Hematopoietic multipotent progenitor cell treated with erythropoietin and hydrocortisone succinate and interleukin-3 and kit ligand, for 6 days (in vitro differentiated cells): Measurements from ENCODE around the gene CC2D1B.
"Not testable (repeated sequence)": the region's sequence is repeated elsewhere in the genome, so short reads cannot be mapped to it uniquely, and the experiment has no call there.

Experiments
- DNase-seq: peaks from one replicate; pipeline ENCODE4 v3.0.0-alpha.2; 2015

CC2D1B gene, protein sequence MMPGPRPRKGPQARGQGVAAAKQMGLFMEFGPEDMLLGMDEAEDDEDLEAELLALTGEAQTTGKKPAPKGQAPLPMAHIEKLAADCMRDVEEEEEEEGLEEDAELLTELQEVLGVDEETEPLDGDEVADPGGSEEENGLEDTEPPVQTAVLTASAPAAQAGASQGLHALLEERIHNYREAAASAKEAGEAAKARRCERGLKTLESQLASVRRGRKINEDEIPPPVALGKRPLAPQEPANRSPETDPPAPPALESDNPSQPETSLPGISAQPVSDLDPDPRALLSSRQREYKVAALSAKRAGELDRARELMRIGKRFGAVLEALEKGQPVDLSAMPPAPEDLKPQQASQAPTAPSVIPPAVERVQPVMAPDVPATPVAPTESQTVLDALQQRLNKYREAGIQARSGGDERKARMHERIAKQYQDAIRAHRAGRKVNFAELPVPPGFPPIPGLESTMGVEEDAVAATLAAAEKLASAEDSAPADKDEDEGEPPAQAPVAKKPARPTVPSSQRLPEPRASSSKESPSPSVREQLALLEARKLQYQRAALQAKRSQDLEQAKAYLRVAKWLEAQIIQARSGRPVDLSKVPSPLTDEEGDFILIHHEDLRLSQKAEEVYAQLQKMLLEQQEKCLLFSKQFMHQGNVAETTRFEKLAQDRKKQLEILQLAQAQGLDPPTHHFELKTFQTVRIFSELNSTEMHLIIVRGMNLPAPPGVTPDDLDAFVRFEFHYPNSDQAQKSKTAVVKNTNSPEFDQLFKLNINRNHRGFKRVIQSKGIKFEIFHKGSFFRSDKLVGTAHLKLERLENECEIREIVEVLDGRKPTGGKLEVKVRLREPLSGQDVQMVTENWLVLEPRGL

DNA sequence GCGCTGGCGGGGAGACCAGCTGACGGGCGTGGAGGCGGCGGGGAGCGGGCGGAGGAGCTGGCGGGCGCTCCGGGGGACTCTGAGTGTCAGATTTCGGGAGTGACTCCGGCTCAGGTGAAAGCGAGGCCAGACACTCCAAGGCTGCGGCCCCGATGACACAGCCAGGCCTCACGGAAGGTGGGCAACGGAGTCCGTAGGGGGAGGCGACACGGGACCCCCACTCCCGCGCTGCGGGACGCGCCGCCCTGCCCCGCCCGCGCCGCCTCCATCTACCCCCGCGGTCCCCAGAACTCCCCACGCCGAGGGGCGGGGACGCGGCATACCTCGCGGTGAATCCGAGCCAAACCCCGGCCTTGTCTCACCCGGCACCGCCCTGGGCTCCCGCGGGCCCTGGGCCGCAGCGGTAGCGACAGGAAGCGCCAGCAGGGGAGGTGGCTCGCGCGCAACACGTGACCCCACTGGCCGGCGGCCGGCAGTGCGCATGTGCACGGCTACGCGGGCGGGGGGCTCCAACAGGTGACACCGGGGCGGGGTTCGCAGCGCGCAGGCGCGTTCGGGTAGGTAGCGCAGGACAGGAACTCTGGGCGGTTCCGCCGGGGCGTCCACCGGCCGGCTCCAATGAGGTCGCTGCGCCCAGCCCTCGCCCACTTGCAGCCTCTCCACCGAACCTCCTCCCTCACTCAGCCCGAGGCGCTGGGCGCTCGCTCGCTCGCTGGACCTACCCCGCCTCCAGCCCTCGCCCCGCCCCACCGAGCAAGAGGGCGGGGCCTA is at the start of gene CC2D1B:
TSS of gene CC2D1B (minus strand) at position 460 of the 771 bp plus-strand sequence. CDS start 1,585 bp downstream, outside the sequence.
- peak; percentile 98 for DNase-seq

DNA sequence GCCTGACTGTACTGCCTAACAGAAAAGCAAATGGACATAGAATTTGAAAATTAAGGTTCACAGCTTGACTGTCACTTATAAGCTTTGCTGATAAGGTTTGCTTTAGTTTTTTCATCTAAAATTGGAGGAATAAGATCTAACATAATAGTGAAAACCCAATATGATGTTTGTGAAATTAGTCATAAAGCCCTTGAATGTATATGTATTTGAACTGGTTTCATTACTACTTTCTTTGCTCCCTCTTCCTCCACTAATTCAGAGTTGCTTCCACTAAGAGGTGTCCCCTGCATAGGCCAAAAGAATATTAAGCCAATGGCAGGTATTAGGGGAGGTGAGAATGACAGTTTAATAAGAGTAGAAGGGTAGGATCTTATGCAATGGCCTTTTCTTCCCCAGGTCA is 48.9 kb upstream of the CC2D1B start:
- no peak for DNase-seq

DNA sequence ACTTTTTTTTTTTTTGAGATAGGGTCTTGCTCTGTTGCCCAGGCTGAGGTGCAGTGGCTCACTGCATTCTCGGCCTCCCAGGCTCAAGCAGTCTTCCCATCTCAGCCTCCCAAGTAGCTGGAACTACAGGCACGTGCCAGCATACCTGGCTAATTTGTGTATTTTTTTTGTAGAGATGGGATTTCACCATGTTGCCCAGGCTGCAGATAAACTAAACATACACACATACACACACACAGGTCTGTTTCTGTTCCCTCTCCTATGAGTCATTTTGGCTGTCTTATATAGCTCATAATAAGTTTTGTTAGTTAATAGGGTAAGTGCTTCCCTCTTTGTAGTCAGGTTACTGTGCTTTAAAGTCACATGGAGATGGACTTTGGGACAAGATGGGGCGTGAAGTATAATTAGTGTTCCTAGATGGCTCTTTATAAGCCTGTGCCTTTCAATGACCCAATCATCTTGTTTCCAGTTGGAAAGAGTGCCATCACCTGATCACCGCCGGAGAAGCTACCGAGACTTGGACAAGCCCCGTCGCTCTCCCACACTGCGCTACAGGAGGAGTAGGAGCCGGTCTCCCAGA is 47.5 kb upstream of the CC2D1B start:
- no peak for DNase-seq

DNA sequence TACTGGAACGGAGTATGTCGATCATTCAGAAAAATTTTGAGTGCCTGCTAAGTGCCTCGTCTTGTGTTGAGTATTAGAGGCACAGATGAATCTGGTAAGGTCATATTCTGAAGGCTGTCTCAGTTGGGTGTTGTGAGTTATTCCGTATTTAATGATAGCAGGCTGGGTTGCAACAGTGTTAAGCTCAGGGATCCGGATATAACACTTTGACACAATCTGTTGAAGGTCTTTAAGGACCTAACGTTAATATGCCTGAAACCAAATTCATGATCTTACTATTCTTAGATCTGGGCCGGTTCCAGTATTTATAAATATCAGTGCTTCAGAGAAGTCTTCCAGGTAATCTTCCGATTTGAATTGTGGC is 39.0 kb upstream of the CC2D1B start:
- DNase-seq = no peak

DNA sequence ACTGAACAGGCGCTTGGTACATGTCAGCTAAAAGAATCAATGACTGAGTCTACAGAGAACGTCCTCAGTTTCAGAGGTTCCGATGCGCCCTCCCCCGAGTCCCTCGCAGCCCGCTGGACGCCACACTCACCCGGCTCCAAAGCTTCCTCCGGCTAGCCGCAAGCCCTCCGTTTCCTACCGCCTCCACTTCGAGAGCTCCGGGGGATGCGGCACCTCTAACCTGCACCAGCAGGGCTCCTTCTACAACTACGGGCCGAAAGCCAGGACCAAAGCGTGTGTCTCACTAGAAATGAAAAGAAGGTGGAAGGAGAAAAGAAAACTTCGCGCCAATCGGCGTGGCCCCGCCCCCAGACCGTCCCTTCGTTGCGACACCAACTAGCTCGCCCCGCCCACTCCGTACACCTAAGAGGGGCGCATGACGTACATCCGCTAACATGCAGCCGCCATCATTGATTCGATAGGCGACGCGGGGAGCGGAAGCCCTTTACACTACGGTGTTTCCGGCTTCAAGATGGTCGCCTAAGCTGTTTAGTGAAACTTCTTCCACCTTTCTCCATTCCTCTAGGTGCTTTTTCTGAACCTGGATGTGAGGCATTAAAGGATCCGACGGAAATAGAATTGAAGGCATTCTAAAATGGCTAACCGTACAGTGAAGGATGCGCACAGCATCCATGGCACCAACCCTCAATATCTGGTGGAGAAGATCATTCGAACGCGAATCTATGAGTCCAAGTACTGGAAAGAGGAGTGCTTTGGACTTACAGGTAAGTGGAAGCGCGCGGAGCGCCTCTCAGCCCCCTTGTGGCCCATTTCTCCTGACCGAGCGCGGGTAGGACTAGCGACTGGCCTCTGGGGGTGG is 38.3 kb upstream of the CC2D1B start, which contains the start of the genes ORC1 and PRPF38A:
TSS of gene ORC1 (minus strand) at position 308 of the 859 bp plus-strand sequence. CDS start 2,200 bp downstream, outside the sequence.
TSS of gene PRPF38A (plus strand) at position 487 of the 859 bp plus-strand sequence. CDS start at position 635, 148 bp downstream.
- peak; percentile 100 for DNase-seq

DNA sequence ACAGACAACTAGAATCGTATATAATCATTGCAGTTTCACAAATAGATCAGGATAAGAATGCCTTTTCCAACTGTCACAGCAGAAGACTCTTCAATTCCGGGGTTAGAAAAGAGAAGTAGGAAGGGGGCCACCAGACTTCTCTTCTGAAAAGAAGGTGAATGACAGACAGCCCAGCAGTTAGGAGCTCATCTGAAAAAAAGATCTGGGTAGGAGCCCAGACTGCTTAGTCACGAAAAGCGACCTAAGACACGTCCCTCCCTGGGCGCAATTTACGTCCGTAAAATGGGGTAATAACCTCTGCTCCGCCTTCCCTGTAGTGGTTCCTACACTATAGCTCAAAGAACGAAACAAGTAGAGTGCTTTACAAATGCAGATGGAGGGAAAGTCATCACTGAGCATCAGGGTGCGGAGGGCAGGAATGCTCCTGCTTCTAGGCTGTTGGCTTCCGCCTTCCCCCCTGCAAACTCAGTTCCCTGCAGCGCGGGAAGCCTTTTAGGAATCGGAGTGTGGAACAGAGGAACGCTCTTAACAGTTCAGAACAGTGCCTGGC is 37.6 kb upstream of the CC2D1B start:
- DNase-seq = peak; percentile 95

DNA sequence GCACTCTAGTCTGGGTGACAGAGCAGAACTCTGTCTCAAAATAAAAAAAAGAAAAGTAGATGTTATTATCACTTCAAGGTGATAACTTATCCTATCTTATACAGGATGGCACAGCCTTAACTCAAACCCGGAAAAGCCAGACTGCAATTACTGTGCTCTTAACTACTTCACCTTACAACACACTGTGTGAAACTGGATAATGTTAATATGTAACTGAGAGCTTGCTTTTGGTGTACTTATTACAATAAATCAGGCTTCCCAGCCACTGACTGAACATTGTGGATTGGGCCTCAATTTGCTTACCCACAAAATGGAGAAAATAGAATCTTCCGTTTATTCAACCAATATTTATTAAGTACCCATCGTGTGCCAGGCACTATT is 36.8 kb upstream of the CC2D1B start:
- no peak for DNase-seq

DNA sequence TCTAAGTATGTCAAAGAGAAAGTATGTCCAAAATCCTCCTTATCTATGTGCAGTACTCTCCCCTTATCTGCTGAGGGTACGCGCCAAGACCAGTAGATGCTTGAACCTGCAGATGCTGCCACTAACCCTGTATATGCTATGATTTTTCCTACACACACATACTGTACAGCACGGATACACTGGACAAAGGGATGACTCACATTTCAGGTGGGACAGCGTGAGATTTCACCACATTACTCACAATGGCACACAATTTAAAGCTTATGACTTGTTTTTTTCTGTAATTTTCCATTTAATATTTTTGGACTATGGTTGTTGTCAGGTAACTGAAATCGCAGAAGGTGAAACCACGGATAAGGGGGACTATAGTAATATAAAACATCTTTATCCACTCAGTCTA is 34.1 kb upstream of the CC2D1B start:
- DNase-seq = peak; percentile 13

DNA sequence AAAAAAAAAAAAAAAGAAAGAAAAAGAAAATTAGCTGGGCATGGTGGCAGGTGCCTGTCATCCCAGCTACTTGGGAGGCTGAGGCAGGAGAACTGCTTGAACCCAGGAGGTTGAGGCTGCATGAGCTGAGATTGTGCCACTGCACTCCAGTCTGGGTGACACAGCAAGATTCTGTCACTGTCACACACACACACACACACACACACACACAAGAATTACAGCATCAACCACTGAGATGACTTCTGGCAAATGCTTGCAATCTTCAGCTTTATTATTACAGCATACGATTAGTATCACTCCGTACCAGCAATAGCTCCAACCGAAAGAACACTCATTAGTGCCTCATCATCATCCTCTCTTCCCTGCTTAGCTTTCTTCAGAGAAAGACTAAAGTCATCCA is 33.6 kb upstream of the CC2D1B start:
- no peak for DNase-seq

DNA sequence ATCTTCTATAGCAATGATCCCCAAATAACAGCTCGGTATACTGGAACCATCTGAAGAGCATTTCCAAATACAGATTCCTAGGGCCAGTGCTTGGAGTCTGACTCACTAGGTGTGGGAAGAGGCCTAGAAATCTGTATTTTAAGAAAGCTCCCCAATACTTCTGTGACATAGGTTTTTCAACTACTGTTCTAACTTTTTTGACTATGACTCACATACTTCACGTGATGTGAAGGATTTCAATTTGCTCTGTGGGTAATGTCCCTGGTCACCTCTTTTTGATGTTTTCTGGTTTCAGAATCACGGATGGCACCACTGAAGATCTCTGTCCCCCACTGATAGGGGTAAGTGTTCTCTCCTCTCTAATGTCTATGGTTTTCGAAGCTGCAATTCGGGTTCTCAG is 27.2 kb upstream of the CC2D1B start:
- no peak for DNase-seq

DNA sequence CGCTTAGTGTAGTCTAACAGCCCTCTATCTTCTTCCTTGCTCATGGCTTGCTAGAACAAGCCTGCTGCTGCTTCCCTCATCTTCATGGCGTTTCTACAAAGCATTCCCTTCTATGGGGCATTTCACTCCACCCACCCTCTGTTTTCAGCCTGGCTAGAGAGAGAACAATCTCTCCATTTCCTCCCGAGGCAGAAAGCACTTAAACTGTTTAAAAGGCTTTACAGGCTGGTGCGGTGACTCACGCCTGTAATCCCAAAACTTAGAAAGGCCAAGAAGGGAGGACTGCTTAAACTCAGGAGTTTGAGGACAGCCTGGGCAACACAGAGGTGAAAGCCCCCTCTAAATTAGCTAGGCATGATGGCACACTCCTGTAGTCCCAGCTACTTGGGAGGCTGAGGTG is 20.5 kb upstream of the CC2D1B start:
- DNase-seq = no peak

DNA sequence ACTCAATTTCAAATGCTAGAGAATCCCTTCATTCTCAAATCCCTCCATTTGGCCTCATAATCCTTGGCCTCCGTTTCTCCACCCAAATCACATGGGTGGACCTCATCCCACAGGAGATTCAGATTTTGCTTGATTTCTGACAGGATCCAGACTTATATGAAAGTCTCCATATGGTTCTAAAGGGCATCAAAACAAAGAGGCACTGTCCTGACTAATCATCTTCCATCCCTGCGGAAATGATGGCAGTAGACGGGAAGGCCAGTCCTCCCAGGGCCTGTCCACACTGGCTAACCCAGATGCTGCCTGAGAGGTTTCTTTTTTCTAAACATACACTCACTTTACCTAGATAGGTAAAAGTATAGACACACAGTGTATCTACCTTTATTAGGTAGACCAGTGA is 19.4 kb upstream of the CC2D1B start:
- no peak for DNase-seq

DNA sequence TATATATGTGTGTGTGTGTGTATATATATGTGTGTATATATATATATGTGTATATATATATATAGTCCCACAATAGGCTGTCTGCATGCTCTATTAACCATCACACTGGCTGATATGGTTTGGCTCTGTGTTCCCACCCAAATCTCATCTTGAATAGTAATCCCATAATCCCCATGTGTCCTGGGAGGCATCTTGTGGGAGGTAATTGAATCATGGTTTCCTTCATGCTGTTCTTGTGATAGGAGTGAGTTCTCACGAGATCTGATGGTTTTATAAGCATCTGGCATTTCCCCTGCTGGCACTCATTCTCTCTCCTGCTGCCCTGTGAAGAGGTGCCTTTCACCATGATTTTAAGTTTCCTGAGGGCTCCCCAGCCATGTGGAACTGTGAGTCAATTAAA is 3.8 kb upstream of the CC2D1B start:
- not testable (repeated sequence) for DNase-seq

DNA sequence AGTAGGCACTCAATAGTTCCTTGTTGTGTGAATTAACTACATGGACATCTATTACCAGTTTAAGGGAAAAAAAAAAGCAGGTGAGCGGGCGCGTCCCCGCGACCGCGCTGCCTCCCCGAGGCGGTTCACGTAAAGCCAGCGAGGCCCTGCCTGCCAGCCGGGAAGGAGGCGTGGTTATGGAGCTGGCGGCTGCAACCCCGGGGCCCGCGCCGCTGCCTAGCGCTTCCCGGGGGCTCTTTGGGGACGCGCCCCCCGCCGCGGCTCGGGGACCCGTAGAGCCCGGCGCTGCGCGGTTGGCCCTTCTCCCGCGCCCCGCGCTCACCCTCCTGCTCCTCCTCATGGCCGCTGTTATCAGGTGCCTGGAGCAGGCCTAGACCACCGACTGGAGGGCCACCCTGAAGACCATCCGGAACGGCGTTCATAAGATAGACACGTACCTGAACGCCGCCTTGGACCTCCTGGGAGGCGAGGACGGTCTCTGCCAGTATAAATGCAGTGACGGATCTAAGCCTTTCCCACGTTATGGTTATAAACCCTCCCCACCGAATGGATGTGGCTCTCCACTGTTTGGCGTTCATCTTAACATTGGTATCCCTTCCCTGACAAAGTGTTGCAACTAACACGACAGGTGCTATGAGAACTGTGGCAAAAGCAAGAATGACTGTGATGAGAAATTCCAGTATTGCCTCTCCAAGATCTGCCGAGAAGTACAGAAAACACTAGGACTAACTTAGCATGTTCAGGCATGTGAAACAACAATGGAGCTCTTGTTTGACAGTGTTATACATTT is 2.6 kb upstream of the CC2D1B start:
- peak; percentile 84 for DNase-seq

DNA sequence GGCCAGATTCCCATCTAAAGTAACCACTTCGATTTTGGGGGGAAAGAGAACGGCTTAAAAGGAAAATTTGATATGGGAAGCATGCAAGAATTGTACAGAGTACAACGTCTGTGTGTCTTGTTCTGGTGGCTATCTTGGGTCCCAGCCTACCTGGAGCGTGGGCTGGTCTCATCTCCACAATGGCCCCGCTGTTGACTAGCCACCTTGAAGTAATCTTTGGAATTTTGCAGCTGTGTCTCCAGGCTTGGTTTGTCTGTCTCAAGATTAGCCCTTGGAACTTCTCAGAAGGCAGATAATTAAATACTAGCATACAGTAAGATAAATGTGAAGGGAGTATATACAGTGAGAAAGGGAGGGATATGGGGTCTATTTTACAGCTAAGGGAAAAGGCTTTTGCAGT is 1.3 kb upstream of the CC2D1B start:
- no peak for DNase-seq

DNA sequence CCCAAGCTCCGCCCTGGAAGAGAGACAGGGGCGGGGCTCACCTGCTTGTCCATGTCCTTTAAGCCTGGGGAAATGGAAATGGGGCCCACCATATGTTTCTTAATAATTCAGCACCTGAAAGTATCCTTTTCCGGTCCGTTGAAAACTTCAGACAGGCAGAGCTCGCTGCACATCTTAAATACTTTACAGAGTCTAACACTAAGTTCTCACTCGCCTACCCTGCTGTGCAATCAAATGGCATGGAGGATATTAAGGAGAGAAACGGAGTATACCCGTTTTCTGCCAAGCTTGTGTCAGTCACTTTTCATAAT is 467 bp upstream of the CC2D1B start:
- no peak for DNase-seq

DNA sequence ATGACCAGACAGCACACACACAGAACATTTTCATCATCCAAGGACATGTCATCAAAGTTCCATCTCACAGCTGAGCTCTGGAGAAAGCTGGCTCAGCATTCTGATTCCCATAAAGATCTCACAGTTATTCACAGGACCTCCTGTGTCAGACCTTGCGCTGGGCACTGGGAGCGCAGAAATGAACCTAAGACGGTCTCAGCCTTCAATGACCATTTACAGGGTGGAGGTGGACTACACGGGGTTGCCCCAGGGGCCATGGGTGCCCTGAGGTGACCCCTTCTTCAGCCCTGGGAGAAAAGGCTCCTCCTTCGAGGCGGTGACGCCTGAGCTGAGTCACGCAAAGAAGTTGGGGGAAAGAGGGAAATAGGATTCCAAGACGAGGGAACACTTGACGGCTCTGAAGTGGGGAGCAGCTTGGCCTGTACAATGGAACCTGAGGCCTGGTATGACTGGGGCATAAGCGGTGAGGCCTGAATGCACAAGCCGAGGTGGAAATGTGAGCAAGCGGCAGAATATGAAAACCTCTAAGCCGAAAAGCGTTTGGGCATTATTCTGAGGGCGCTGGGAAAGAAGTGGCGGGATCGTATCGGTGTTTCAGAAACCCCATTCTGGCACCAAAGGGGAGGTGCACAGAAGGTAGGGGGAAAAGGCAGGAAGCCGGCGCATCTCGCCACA is 797 bp downstream of the CC2D1B start:
- peak; percentile 59 for DNase-seq

DNA sequence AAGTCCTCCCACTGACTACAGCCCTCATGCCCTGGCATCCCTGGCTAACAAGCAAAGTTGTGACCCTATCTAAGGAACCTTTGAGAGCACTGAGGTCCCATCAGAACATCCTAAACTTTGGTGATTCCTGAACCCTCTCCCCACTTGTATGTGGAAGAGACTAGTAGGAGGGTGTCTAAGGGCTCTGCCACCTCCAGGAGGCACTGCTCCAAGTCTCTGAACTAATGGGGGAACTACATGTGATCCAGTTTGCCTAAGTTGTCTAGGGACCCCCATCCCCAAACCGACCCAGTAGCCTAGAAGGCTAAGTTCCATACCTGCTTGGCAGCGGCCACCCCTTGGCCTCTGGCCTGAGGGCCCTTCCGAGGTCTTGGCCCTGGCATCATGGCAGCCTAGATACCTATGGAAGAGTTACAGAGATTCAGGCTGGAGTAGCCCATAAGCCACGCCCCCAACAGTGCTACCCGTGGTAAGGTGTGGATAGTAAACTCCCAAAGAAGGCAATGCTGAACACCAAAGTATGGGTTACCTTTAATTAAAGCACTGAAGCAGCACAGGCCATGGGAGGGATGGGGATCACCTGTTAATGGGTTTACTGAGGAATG is 1.7 kb downstream of the CC2D1B start:
- peak; percentile 36 for DNase-seq

DNA sequence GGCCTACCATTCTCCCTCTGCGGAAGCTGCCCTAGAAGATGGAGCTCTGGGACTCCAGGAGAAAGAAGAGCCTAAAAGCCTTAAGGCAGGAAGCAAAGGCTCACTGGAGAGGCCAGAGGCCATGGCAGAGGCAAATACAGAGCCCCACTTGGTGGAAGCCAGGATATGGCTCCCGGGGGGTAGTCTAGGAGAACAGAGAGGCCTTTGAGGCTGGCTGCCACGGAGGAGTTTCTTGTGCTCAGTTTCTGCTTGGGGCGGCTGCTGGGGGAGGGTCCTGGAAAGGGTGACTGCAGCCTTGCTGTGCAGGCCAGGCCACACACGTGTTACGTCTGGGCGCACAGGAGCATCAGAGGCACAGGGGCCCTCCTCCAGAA is 5.4 kb downstream of the CC2D1B start:
- DNase-seq = no peak
